ENCODE measurements around the gene SCAI.
"Not testable (repeated sequence)": the region's sequence is repeated elsewhere in the genome, so short reads cannot be mapped to it uniquely, and the experiment has no call there.

SCAI gene

GRCh38 chr9:125106285-125106893 lies 36.9 kb downstream of the SCAI start:
- DNase-seq (ENCODE audit: low spot score): peak; percentile 22

GRCh38 chr9:125103770-125104460 lies 39.4 kb downstream of the SCAI start:
- DNase-seq (ENCODE audit: low spot score): no peak

GRCh38 chr9:125103021-125103420 lies 40.3 kb downstream of the SCAI start:
- DNase-seq (ENCODE audit: low spot score): no peak

- no peak for DNase-seq (ENCODE audit: low spot score)
Measured at GRCh38 chr9:125100822-125101221, 42.5 kb downstream of the SCAI start.

- DNase-seq (ENCODE audit: low spot score): no peak
Measured at GRCh38 chr9:125099816-125100215, 43.5 kb downstream of the SCAI start.

GRCh38 chr9:125095821-125096443 lies 47.4 kb downstream of the SCAI start:
- DNase-seq (ENCODE audit: low spot score): no peak

- no peak for DNase-seq (ENCODE audit: low spot score)
Measured at GRCh38 chr9:125091121-125091520, 52.2 kb downstream of the SCAI start.

GRCh38 chr9:125089331-125089730 lies 54.0 kb downstream of the SCAI start:
- no peak for DNase-seq (ENCODE audit: low spot score)

- DNase-seq (ENCODE audit: low spot score): no peak
Measured at GRCh38 chr9:125088752-125089151, 54.6 kb downstream of the SCAI start.

- DNase-seq (ENCODE audit: low spot score): no peak
Measured at GRCh38 chr9:125085703-125086477, 57.4 kb downstream of the SCAI start.

GRCh38 chr9:125082197-125082596 lies 61.1 kb downstream of the SCAI start:
- DNase-seq (ENCODE audit: low spot score): not testable (repeated sequence)

- not testable (repeated sequence) for DNase-seq (ENCODE audit: low spot score)
Measured at GRCh38 chr9:125080797-125081196, 62.5 kb downstream of the SCAI start.

- no peak for DNase-seq (ENCODE audit: low spot score)
Measured at GRCh38 chr9:125079931-125080330, 63.4 kb downstream of the SCAI start.

GRCh38 chr9:125075997-125076396 lies 67.3 kb downstream of the SCAI start:
- no peak for DNase-seq (ENCODE audit: low spot score)

GRCh38 chr9:125074976-125075375 lies 68.4 kb downstream of the SCAI start:
- peak; percentile 35 for DNase-seq (ENCODE audit: low spot score)

- peak; percentile 10 for DNase-seq (ENCODE audit: low spot score)
Measured at GRCh38 chr9:125066839-125067619, 76.3 kb downstream of the SCAI start.

GRCh38 chr9:125061391-125061790 lies 81.9 kb downstream of the SCAI start:
- no peak for DNase-seq (ENCODE audit: low spot score)

- DNase-seq (ENCODE audit: low spot score): no peak
Measured at GRCh38 chr9:125049212-125050049, 93.9 kb downstream of the SCAI start.

- DNase-seq (ENCODE audit: low spot score): no peak
Measured at GRCh38 chr9:125043631-125044030, 99.7 kb downstream of the SCAI start.

GRCh38 chr9:125043148-125043547 lies 100.2 kb downstream of the SCAI start:
- no peak for DNase-seq (ENCODE audit: low spot score)

- no peak for DNase-seq (ENCODE audit: low spot score)
Measured at GRCh38 chr9:125038166-125038565, 105.2 kb downstream of the SCAI start.

Measured in AG08396 (cell line).